Activated T-cell treated with anti-CD3 and anti-CD28 coated beads, Interleukin-2, amount 50 U/mL, for 24 hours (primary cell): ENCODE results near the gene HOXD9.

ENCODE experiments used
- DNase-seq: peaks from one replicate; pipeline ENCODE4 v3.0.0-alpha.2; 2020
- H3K27ac Mint-ChIP-seq: 2 replicates; pipeline ENCODE4 v1.8.0; 2020; ENCODE audit warnings: mild to moderate bottlenecking, mixed read lengths
- H3K27me3 Mint-ChIP-seq: 2 replicates; pipeline ENCODE4 v1.8.0; 2020; ENCODE audit warnings: mixed read lengths
- H3K36me3 Mint-ChIP-seq: 2 replicates; pipeline ENCODE4 v1.8.0; 2020; ENCODE audit warnings: low read depth, mixed read lengths
- H3K4me1 Mint-ChIP-seq: 2 replicates; pipeline ENCODE4 v1.8.0; 2020; ENCODE audit warnings: low read depth, mixed read lengths
- H3K4me3 Mint-ChIP-seq: 2 replicates; pipeline ENCODE4 v1.8.0; 2020; ENCODE audit warnings: mild to moderate bottlenecking, moderate library complexity, mixed read lengths
- H3K9me3 Mint-ChIP-seq: 2 replicates; pipeline ENCODE4 v1.8.0; 2020; ENCODE audit warnings: mixed read lengths

The HOXD9 gene

DNA sequence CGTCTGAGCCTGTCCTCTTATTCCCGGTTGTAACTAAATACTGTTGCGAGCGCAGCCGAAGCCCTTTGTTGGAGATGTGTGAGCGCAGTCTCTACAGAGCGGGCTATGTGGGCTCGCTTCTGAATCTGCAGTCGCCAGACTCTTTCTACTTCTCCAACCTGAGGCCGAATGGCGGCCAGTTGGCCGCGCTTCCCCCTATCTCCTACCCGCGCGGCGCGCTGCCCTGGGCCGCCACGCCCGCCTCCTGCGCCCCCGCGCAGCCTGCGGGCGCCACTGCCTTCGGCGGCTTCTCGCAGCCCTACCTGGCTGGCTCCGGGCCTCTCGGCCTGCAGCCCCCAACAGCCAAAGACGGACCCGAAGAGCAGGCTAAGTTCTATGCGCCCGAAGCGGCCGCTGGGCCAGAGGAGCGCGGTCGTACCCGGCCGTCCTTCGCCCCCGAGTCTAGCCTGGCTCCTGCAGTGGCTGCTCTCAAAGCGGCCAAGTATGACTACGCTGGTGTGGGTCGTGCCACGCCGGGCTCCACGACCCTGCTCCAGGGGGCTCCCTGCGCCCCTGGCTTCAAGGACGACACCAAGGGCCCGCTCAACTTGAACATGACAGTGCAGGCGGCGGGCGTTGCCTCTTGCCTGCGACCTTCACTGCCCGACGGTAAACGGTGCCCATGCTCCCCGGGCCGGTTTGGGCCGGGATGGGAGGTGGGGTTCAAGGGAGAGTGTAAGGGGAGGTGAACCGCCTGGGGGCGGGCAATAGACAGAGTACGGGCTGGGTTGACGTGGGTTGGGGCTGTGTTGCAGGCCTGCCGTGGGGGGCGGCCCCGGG, 22.6 kb upstream of the HOXD9 start, which contains the start of gene HOXD12:
Gene HOXD12, plus strand, starts transcription at position 68 of the 819 bp plus-strand sequence. Its CDS starts 7 bp downstream, at position 75.
- H3K27ac Mint-ChIP-seq, result no peak within 1 kb of the TSS
- H3K4me3 Mint-ChIP-seq, result no peak within 1 kb of the TSS
- peaks cover 25% of the 10 kb centered on the region for H3K4me1 Mint-ChIP-seq

DNA sequence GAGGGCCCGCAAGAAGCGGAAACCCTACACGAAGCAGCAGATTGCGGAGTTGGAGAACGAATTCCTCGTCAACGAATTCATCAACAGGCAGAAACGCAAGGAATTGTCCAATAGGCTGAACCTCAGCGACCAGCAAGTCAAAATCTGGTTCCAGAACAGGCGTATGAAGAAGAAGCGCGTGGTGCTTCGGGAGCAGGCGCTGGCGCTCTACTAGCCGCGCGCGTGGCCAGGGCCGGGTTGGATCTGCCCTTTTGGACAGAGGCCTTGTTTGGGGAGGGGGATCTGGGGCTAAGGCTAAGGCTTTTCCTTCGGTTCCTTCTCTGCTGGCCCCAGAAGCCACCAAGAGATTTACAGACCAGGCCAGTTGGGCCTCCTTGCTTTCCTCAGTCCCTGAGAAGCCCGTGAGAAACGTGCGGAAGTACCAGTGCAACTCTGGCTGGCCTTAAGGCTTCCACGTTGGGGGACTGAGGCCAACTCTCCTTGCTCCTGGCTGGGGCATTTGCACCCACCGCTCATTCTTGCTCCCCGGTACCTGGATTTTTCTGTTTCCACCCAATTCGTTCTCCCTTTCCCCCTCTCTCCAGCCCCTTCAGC, 21.9 kb upstream of the HOXD9 start:
- H3K4me3 Mint-ChIP-seq, result no peak overlapping the region
- peaks cover 30% of the 10 kb centered on the region for H3K4me1 Mint-ChIP-seq
- DNase-seq, result peak; percentile 30
- no peaks in the 10 kb centered on the region for H3K9me3 Mint-ChIP-seq
- H3K27ac Mint-ChIP-seq, result no peak overlapping the region
- no peaks in the 10 kb centered on the region for H3K36me3 Mint-ChIP-seq
- peaks cover 98% of the 10 kb centered on the region for H3K27me3 Mint-ChIP-seq

More for the DNA sequence above, 22.6 kb upstream of the HOXD9 start, which contains the start of gene HOXD12:
- peak; percentile 29 for DNase-seq
- H3K27me3 Mint-ChIP-seq, result peaks cover 98% of the 10 kb centered on the region
- no peaks in the 10 kb centered on the region for H3K9me3 Mint-ChIP-seq
- no peaks in the 10 kb centered on the region for H3K36me3 Mint-ChIP-seq

DNA sequence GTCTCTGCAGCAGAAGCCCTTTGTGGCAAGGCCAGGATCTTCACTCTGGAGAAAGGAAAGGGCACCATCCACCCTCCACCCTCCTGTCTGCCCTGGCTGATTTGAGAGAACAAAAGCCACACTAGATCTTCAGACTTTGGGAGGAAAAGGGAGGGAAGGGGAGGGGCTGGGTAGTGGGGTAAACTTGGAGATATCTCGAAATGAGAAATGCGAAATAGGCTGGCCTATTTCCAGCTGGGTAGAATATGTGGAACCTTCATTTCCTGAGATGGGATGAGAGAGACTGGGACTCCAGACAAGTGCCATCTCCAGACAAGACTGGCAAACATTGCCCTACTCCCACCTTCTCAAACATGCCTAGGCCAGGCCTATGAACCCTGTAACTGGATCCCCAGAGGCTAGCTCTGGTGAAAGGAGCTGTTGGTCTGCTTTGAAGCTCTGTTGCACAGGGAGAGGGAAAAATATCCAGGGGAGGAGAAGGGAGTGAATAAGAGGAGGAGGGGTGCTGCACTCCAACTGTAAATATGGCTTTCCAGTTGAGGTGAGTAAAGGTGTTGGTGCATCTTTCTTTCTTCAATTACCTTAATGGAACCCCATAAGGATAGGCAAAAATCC, 21.2 kb upstream of the HOXD9 start:
- Mint-ChIP-seq H3K27me3 (peaks cover 98% of the 10 kb centered on the region), H3K36me3 (no peaks in the 10 kb centered on the region), H3K9me3 (no peaks in the 10 kb centered on the region), H3K27ac (no peak overlapping the region), H3K4me3 (no peak overlapping the region), H3K4me1 (peaks cover 32% of the 10 kb centered on the region)
- no peak for DNase-seq

DNA sequence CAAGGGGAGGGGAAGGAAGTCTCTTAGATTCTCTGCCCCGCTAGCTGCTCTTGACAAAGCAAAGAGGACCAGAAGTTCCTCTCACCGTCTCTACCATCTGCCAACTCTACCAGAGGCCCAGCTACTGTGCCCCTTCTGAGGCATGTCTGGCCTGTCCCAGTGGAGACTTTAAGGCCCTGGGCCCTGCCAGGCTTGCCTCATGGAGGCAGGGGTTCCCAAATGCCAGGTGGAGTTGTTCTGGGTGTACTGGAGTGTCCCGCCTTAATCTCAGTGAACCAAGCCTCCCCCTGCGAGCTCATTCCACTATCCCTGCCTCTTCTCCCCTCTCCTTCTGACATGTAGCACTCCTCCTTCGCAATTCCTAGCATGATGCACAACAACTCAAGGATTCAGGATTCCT, 20.7 kb upstream of the HOXD9 start:
- no peaks in the 10 kb centered on the region for H3K9me3 Mint-ChIP-seq
- H3K27ac Mint-ChIP-seq, result no peak overlapping the region
- DNase-seq, result no peak
- peaks cover 29% of the 10 kb centered on the region for H3K4me1 Mint-ChIP-seq
- peaks cover 95% of the 10 kb centered on the region for H3K27me3 Mint-ChIP-seq
- no peak overlapping the region for H3K4me3 Mint-ChIP-seq
- no peaks in the 10 kb centered on the region for H3K36me3 Mint-ChIP-seq

DNA sequence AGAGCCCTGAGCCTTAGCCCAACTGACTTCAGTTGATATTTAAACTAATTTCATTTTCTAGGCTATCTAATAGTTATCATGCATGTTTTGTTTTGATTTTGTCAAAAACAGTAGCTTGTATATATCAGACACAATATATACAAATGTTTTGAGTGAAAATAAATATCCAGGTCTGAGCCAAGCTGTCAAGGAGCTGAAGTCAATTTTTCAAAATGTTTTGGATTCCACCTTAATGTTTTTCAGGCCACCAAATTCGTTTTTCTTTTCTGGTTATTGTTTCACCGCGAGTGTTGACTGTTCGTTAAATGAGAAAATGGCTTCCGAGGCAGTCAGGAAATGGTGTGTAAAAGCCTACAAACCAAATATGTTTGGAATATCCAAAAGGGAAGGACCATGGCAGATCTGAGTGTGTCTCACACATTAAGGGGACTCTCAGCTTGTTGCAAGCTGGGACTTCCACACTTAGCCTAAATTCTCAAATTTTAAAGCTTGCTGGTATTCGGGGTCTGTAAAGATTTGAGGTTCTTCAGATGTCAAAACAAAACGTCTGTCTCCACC, 20.1 kb upstream of the HOXD9 start:
- Mint-ChIP-seq H3K36me3 (no peaks in the 10 kb centered on the region), H3K4me1 (peaks cover 29% of the 10 kb centered on the region), H3K27ac (no peak overlapping the region), H3K9me3 (no peaks in the 10 kb centered on the region), H3K27me3 (peaks cover 94% of the 10 kb centered on the region), H3K4me3 (no peak overlapping the region)
- DNase-seq, result no peak

DNA sequence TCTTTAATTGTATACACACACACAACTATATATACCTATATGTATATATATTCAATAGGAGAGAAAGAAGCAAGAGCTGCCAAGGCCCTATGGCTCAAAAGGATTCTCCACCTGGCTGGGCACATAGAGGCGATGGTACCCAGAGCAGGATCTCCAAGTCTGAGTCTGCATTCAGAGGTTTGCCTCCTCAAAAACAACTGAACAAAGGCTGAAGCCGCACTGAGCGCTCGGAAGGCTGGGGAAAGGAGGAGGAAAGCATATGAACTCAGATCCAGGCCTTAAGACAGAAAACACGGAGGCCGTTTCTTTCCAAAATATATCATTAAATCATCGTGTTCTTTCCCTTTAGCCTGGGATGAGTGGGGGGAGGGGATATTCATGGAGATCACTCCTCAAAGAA, 19.3 kb upstream of the HOXD9 start:
- H3K36me3 Mint-ChIP-seq, result no peaks in the 10 kb centered on the region
- peaks cover 21% of the 10 kb centered on the region for H3K4me1 Mint-ChIP-seq
- DNase-seq, result no peak
- no peaks in the 10 kb centered on the region for H3K9me3 Mint-ChIP-seq
- no peak overlapping the region for H3K27ac Mint-ChIP-seq
- H3K4me3 Mint-ChIP-seq, result no peak overlapping the region
- peaks cover 88% of the 10 kb centered on the region for H3K27me3 Mint-ChIP-seq

DNA sequence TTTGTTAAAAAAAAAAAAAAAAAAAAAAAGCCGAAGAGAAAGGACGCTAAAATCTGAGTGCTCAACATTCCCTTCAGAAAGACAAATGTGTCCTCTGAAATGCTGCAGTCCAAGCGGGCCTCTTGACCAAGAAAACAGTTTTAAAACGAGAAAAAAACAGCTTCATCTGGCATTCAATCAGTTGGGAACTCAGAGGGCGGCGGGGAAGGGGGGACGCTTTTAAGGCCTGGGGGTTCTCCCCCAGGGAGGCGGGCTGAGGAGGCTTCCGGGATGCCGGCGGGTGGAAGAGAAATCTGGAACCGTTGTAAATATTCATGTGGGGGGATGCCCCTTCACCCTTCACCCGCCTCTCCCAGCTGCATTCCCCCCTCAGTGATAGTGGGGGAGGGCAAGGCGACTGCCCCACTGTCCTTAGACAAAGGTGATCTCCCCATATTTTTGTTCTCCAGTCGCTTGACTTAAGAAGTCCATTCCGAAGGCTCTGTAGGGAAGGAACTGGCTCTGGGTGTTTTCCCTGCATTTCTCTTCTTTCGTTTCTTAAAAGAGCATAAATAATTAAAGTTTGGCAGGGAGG, 18.7 kb upstream of the HOXD9 start:
- no peaks in the 10 kb centered on the region for H3K36me3 Mint-ChIP-seq
- DNase-seq, result peak; percentile 24
- no peaks in the 10 kb centered on the region for H3K9me3 Mint-ChIP-seq
- H3K4me3 Mint-ChIP-seq, result no peak overlapping the region
- H3K4me1 Mint-ChIP-seq, result peaks cover 25% of the 10 kb centered on the region
- H3K27me3 Mint-ChIP-seq, result peaks cover 88% of the 10 kb centered on the region
- H3K27ac Mint-ChIP-seq, result no peak overlapping the region

DNA sequence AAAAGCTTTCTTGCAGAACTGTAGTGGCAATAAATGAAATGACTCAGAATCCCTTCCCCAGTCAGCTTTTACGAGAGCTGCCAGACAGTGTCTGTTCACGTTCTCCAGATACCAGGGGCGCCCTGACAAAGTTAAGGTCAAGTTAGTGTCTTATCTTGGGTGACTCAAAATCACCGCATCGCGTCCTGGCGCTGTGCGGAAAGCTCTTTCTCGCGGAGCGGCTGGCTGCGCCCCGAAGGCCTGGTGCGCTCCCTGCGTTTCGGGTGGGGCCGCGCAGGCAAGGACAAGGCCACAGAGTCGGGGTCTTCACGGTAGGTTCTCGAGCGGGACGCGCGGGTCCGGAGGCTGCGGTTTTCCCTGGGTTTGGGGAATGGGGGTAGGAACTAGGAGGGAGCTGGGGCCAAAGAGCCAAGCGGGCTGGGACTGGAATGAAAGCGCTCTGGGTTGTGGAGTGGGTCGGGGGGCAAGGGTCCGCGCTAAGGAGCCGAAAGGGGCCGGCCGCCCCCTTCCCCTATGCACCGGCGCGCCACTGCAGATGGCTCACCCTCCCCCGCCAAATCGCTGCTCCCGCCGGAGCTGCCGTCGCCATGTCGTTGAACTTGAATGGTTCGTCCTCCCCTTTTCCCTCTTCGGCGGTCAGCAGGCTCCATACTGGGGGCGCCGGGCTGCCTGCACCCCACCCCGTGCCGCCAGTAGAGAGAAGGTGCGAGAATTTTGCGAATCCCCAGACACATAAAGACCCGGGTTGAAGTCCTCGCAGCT, 18.0 kb upstream of the HOXD9 start:
- H3K9me3 Mint-ChIP-seq, result no peaks in the 10 kb centered on the region
- H3K36me3 Mint-ChIP-seq, result no peaks in the 10 kb centered on the region
- no peak overlapping the region for H3K27ac Mint-ChIP-seq
- H3K4me1 Mint-ChIP-seq, result peaks cover 29% of the 10 kb centered on the region
- H3K4me3 Mint-ChIP-seq, result peak overlapping the region; percentile 15
- DNase-seq, result peak; percentile 27
- peaks cover 88% of the 10 kb centered on the region for H3K27me3 Mint-ChIP-seq

DNA sequence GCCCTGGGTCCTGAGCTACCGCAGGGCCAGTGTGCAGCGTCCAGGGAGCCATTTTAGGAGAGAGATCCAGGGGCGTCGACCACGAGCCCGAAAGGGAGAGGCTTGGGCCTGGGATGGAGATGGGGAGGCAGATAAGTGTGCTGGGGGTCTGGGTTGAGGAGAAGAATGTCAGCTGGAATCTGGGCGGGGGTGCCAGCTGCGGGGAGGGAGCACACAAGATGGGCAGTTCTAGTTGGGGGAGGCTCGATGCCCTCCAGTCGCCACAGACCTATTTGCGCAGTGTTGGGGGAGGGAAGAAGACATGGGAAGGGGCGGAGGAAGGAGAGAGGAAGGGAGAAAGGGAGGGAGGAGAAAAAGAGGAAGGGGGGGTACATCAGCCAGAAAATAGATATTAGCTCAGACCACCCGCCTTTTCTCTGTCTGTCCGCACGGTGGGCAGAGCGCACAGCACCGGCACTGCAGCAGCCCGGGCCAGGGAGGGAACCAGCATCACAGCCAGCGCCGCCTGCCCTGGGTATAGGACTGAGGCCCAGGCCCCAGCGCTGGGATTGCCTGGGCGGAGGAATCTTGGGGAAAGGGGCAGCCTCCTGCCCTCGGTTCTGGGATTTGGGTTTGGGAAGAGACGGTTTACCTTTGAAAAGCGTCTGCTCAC, 17.3 kb upstream of the HOXD9 start:
- Mint-ChIP-seq H3K27ac (no peak overlapping the region), H3K4me3 (no peak overlapping the region), H3K4me1 (peaks cover 29% of the 10 kb centered on the region), H3K36me3 (no peaks in the 10 kb centered on the region), H3K9me3 (no peaks in the 10 kb centered on the region), H3K27me3 (peaks cover 90% of the 10 kb centered on the region)
- DNase-seq, result peak; percentile 26

DNA sequence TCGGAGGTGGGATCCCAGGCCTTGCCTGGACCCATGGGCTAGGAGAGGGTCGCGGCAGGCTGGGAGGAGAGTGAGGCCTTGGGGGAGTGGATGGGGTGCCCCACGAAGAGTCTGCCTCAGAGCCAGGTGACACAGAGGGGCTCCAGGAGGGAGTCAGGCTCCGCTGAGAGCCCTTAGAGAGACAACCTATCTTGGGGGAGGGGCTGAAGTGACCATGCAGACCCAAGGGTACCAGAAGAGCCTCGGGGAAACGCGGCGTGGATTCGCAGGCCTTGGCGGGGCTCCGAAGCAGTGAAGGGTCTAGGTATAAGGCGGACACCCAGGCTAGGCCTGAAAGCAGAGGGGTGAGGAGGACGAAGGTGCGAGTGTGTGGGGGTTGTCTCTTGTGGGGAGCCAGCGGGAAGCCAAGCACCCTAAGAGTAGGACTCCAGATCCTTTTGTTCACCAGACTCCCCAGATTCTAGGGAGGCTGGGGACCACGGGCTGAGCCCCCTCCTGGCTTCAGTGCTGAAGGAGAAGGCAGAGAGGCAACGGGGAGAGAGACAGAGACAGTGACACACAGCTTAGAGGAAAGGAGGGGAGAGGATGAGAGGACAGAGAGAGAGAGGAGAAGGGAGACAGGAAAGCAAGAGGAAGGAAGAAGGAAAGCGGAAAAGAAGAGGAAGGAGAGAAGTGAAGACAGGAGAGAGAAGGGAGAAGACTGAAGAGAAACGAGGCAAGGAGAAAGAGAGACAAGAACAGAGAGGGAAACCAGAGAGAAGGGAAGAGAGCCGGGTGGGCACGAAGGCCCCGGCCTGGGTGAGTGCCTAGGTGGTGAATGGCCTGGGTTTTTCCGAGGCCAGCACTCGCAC, 16.6 kb upstream of the HOXD9 start:
- Mint-ChIP-seq H3K27ac (peak overlapping the region; percentile 62), H3K9me3 (no peaks in the 10 kb centered on the region), H3K27me3 (peaks cover 90% of the 10 kb centered on the region), H3K4me1 (peaks cover 29% of the 10 kb centered on the region), H3K4me3 (peak overlapping the region; percentile 24), H3K36me3 (no peaks in the 10 kb centered on the region)
- peak; percentile 30 for DNase-seq

DNA sequence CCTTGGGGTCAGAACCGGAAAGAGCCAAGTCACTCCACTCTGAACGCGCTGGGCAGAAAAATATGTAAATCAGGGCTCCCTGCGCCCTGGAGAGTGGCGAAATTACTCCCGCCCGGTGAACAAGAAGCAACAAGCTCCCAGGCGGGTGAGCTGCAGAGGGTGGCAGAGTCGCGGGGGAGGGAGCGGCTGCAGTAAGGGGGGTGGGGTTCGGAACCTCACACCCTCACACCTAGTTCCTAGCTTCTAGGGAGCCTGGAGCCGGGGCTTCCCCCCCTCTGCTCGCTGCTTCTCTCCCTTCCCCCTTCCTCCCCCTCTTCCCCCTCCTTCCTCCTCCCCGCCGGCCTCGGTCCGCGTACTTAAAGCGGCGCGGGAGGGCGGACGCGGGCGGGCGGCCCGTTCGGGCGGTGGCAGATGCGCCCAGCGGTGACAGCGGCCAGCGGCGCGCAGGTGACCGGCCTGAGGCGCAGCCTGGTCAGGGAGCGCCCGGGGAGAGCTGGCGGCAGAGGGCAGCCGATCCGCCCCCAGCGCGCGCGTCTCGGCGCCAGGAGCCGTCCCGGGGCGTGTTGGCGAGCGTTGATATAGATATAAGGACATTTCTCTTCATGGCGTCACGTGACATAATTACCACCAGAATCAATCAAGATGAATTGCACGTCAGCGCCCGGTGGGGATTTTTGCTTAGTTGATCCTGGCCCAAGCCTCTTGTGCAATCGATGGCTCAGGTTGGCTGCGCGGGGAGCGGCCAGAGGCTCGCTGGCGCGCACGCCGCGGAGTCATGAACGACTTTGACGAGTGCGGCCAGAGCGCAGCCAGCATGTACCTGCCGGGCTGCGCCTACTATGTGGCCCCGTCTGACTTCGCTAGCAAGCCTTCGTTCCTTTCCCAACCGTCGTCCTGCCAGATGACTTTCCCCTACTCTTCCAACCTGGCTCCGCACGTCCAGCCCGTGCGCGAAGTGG, 15.7 kb upstream of the HOXD9 start, which contains the start of gene HOXD11:
Gene HOXD11, plus strand, starts transcription at position 700 of the 959 bp plus-strand sequence. Its CDS starts 76 bp downstream, at position 776.
- Mint-ChIP-seq H3K4me1 (peaks cover 32% of the 10 kb centered on the region), H3K27ac (peak within 1 kb of the TSS; percentile 81), H3K4me3 (peak within 1 kb of the TSS; percentile 57), H3K36me3 (no peaks in the 10 kb centered on the region), H3K9me3 (no peaks in the 10 kb centered on the region), H3K27me3 (peaks cover 90% of the 10 kb centered on the region)
- peak; percentile 39 for DNase-seq

DNA sequence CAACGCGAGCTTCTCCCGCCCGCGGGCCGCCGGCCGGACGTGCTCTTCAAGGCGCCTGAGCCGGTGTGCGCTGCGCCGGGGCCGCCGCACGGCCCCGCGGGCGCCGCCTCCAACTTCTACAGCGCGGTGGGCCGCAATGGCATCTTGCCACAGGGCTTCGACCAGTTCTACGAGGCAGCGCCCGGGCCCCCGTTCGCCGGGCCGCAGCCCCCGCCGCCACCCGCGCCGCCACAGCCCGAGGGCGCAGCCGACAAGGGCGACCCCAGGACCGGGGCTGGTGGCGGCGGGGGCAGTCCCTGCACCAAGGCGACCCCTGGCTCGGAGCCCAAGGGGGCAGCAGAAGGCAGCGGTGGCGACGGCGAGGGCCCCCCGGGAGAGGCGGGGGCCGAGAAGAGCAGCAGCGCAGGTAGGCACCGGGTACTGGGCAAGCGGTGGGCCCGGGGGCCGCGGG, 14.8 kb upstream of the HOXD9 start:
- DNase-seq, result peak; percentile 21
- Mint-ChIP-seq H3K27me3 (peaks cover 90% of the 10 kb centered on the region), H3K27ac (no peak overlapping the region), H3K9me3 (no peaks in the 10 kb centered on the region), H3K4me3 (no peak overlapping the region), H3K4me1 (peaks cover 32% of the 10 kb centered on the region), H3K36me3 (no peaks in the 10 kb centered on the region)
